Measurements from ENCODE around the gene USP54.
A peak's percentile ranks its signal among the peaks of the same experiment; 100 is the strongest.

USP54 gene

GRCh38 chr10:73497623-73498022, 93.5 kb downstream of the USP54 start:
- TF ChIP-seq POLR2AphosphoS5 (IDR thresholded peaks at IDR 0.05; ENCODE audit: low read depth, low read length) (no peak), SIN3A (IDR thresholded peaks at IDR 0.05; ENCODE audit: borderline replicate concordance, insufficient read depth, low read length) (no peak), TAF1 (IDR thresholded peaks at IDR 0.05; ENCODE audit: borderline replicate concordance, insufficient read depth, low read length) (no peak), FOXP2 (optimal IDR thresholded peaks at IDR 0.05; ENCODE audit: borderline replicate concordance, extremely low read depth, extremely low read length, insufficient read depth) (no peak)

GRCh38 chr10:73495884-73496674, 95.1 kb downstream of the USP54 start, which contains the start of gene PPP3CB:
PPP3CB (minus strand) TSS chr10:73496024; CDS start chr10:73495889, 135 bp downstream.
- TF ChIP-seq POLR2AphosphoS5 (IDR thresholded peaks at IDR 0.05; ENCODE audit: low read depth, low read length) (no peak; the same call in 1 of the 2 replicates), TAF1 (IDR thresholded peaks at IDR 0.05; ENCODE audit: borderline replicate concordance, insufficient read depth, low read length) (peak; percentile 58; the same call in 1 of the 2 replicates), FOXP2 (optimal IDR thresholded peaks at IDR 0.05; ENCODE audit: borderline replicate concordance, extremely low read depth, extremely low read length, insufficient read depth) (peak; percentile 22), REST (IDR thresholded peaks at IDR 0.05; ENCODE audit: insufficient read depth in 1 of 2, low read depth in 2 of 2, low read length in 2 of 2) (no peak)

- TF ChIP-seq REST (IDR thresholded peaks at IDR 0.05; ENCODE audit: insufficient read depth in 1 of 2, low read depth in 2 of 2, low read length in 2 of 2) (no peak), POLR2AphosphoS5 (IDR thresholded peaks at IDR 0.05; ENCODE audit: low read depth, low read length) (no peak; the same call in 1 of the 2 replicates), FOXP2 (optimal IDR thresholded peaks at IDR 0.05; ENCODE audit: borderline replicate concordance, extremely low read depth, extremely low read length, insufficient read depth) (peak; percentile 8), TAF1 (IDR thresholded peaks at IDR 0.05; ENCODE audit: borderline replicate concordance, insufficient read depth, low read length) (0 out of 2 replicates have a peak, but pooled peaks have one; percentile 2), SIN3A (IDR thresholded peaks at IDR 0.05; ENCODE audit: borderline replicate concordance, insufficient read depth, low read length) (no peak)
These were observed 95.8 kb downstream of the USP54 start for GRCh38 chr10:73495226-73495883.

- TF ChIP-seq TAF1 (IDR thresholded peaks at IDR 0.05; ENCODE audit: borderline replicate concordance, insufficient read depth, low read length) (no peak), FOXP2 (optimal IDR thresholded peaks at IDR 0.05; ENCODE audit: borderline replicate concordance, extremely low read depth, extremely low read length, insufficient read depth) (no peak), SIN3A (IDR thresholded peaks at IDR 0.05; ENCODE audit: borderline replicate concordance, insufficient read depth, low read length) (no peak), REST (IDR thresholded peaks at IDR 0.05; ENCODE audit: insufficient read depth in 1 of 2, low read depth in 2 of 2, low read length in 2 of 2) (no peak), POLR2AphosphoS5 (IDR thresholded peaks at IDR 0.05; ENCODE audit: low read depth, low read length) (no peak)
These were observed 96.3 kb downstream of the USP54 start for GRCh38 chr10:73494877-73495225.

- TF ChIP-seq TAF1 (IDR thresholded peaks at IDR 0.05; ENCODE audit: borderline replicate concordance, insufficient read depth, low read length) (no peak), SIN3A (IDR thresholded peaks at IDR 0.05; ENCODE audit: borderline replicate concordance, insufficient read depth, low read length) (no peak), FOXP2 (optimal IDR thresholded peaks at IDR 0.05; ENCODE audit: borderline replicate concordance, extremely low read depth, extremely low read length, insufficient read depth) (no peak), REST (IDR thresholded peaks at IDR 0.05; ENCODE audit: insufficient read depth in 1 of 2, low read depth in 2 of 2, low read length in 2 of 2) (no peak), POLR2AphosphoS5 (IDR thresholded peaks at IDR 0.05; ENCODE audit: low read depth, low read length) (no peak)
These were observed 96.9 kb downstream of the USP54 start for GRCh38 chr10:73494213-73494612.

Data from PFSK-1 (cell line).